AG04449 (cell line): ENCODE measurements around the gene MCOLN1.
"Not testable (repeated sequence)": the region's sequence is repeated elsewhere in the genome, so short reads cannot be mapped to it uniquely, and the experiment has no call there.

ENCODE experiments used
- CTCF ChIA-PET: fragments of 350-600 bp; formaldehyde crosslinking; extraction: SDS; loops from one replicate; lab custom pipeline; 2021; ENCODE audit warnings: antibody characterized with exemption; lab: Yijun Ruan, JAX
- POLR2A ChIA-PET: fragments of 400-600, 350-600 bp; formaldehyde crosslinking; extraction: SDS; loops from one replicate; lab custom pipeline; 2020; ENCODE audit warnings: antibody characterized with exemption, inconsistent platforms; lab: Yijun Ruan, JAX
- DNase-seq: peaks from one replicate; pipeline ENCODE4 v3.0.0-alpha.2; 2010; ENCODE audit warnings: low read depth, low spot score
- H3K4me3 ChIP-seq: 2 replicates; pipeline ENCODE4 v1.5.1; 2011; ENCODE audit warnings: low read depth, mild to moderate bottlenecking, control low read depth, low read length
- CTCF ChIP-seq: IDR thresholded peaks from one replicate; pipeline ENCODE4 v1.5.1; 2011; ENCODE audit warnings: mild to moderate bottlenecking, moderate library complexity, low read length, control low read depth, inconsistent platforms; ENCODE audit not compliant: insufficient read depth; ENCODE audit errors: missing control alignments

MCOLN1 gene

GRCh38 chr19:7562646-7563393, 40.4 kb downstream of the MCOLN1 start:
- TF ChIP-seq CTCF: no peak
- CTCF ChIA-PET: interaction anchor here (1.0 to 6.6 kb wide), 2 partner anchors 237 kb away, joined by 3 to 152 read pairs; no protein-coding TSS in a partner anchor
- POLR2A ChIA-PET: interaction anchor here (1.2 kb wide), 1 partner anchor 67 kb away, joined by 3 read pairs; the partner anchor contains the start of gene PET100

GRCh38 chr19:7564866-7565265, 42.4 kb downstream of the MCOLN1 start:
- POLR2A ChIA-PET: no interaction called here

More at GRCh38 chr19:7562646-7563393, 40.4 kb downstream of the MCOLN1 start:
- H3K4me3 ChIP-seq: no peak overlapping the region
- DNase-seq: no peak

GRCh38 chr19:7565332-7565731, 42.9 kb downstream of the MCOLN1 start:
- CTCF ChIA-PET: interaction anchor here (1.4 to 6.6 kb wide), 3 partner anchors 10 to 234 kb away, joined by 3 to 152 read pairs (median 59); partner anchors contain the start of gene TRAPPC5
- DNase-seq: no peak
- H3K4me3 ChIP-seq: no peak overlapping the region
- no peak for TF ChIP-seq CTCF
- POLR2A ChIA-PET: no interaction called here

More at GRCh38 chr19:7564866-7565265, 42.4 kb downstream of the MCOLN1 start:
- no peak for TF ChIP-seq CTCF
- DNase-seq: no peak
- H3K4me3 ChIP-seq: no peak overlapping the region
- CTCF ChIA-PET: interaction anchor here (1.4 to 6.6 kb wide), 3 partner anchors 9 to 235 kb away, joined by 3 to 152 read pairs (median 59); partner anchors contain the start of gene TRAPPC5

GRCh38 chr19:7570761-7571160, 48.3 kb downstream of the MCOLN1 start:
- ChIA-PET POLR2A (no interaction called here), CTCF (interaction anchor here (1.5 to 3.0 kb wide), 3 partner anchors 90 to 229 kb away, joined by 3 to 14 read pairs (median 8); partner anchors contain the start of gene TRAPPC5)
- DNase-seq: no peak
- H3K4me3 ChIP-seq: no peak overlapping the region
- no peak for TF ChIP-seq CTCF

GRCh38 chr19:7575434-7576040, 53.1 kb downstream of the MCOLN1 start:
- no peak overlapping the region for H3K4me3 ChIP-seq
- ChIA-PET CTCF (no interaction called here), POLR2A (no interaction called here)
- DNase-seq: no peak
- no peak for TF ChIP-seq CTCF

- POLR2A ChIA-PET, DNase-seq, H3K4me3 ChIP-seq: not testable (repeated sequence)
- CTCF ChIA-PET: interaction anchor here (1.3 to 2.3 kb wide), 3 partner anchors 8 to 104 kb away, joined by 4 to 18 read pairs (median 8); partner anchors contain the start of gene TRAPPC5
These were observed 55.0 kb downstream of the MCOLN1 start for GRCh38 chr19:7577422-7577821.
